KMS-11 (cell line): Measurements from ENCODE around the gene GLMN.
A peak's percentile ranks its signal among the peaks of the same experiment; 100 is the strongest.

Experiments used
- H2AFZ ChIP-seq: fragments of 200-600 bp; sonication (generic); 2 replicates; pipeline ENCODE4 v1.6.1; 2016; ENCODE audit warnings: antibody characterized with exemption, mixed run types, low read depth
- H3K27ac ChIP-seq: fragments of 200-600 bp; sonication (generic); 2 replicates; pipeline ENCODE4 v1.6.1; 2016; ENCODE audit warnings: mild to moderate bottlenecking, mixed run types
- H3K27me3 ChIP-seq: fragments of 200-600 bp; sonication (generic); 2 replicates; pipeline ENCODE4 v1.6.1; 2017; ENCODE audit warnings: mild to moderate bottlenecking, low read depth, mixed run types, moderate library complexity; ENCODE audit not compliant: insufficient read depth
- H3K36me3 ChIP-seq: fragments of 200-600 bp; sonication (generic); 2 replicates; pipeline ENCODE4 v1.6.1; 2017; ENCODE audit warnings: mild to moderate bottlenecking, mixed run types; ENCODE audit not compliant: insufficient read depth
- H3K4me1 ChIP-seq: fragments of 200-600 bp; sonication (generic); 2 replicates; pipeline ENCODE4 v1.6.1; 2016; ENCODE audit warnings: mild to moderate bottlenecking, low read depth, mixed run types; ENCODE audit not compliant: poor library complexity, severe bottlenecking
- H3K4me2 ChIP-seq: fragments of 200-600 bp; sonication (generic); 2 replicates; pipeline ENCODE4 v1.7.0; 2016; ENCODE audit warnings: mild to moderate bottlenecking, mixed run types
- H3K4me3 ChIP-seq: fragments of 200-600 bp; sonication (generic); IDR thresholded peaks from 2 replicates; pipeline ENCODE4 v1.6.1; 2017; ENCODE audit warnings: low read depth, low read length, mixed read lengths; ENCODE audit not compliant: insufficient read depth
- H3K79me2 ChIP-seq: fragments of 200-600 bp; sonication (generic); 2 replicates; pipeline ENCODE4 v1.6.1; 2016; ENCODE audit warnings: low read depth, mixed run types; ENCODE audit not compliant: insufficient read depth
- H3K9ac ChIP-seq: fragments of 200-600 bp; sonication (generic); 2 replicates; pipeline ENCODE4 v1.6.1; 2016; ENCODE audit warnings: mild to moderate bottlenecking, mixed run types
- H4K20me1 ChIP-seq: fragments of 200-600 bp; sonication (generic); 2 replicates; pipeline ENCODE4 v1.6.1; 2016; ENCODE audit warnings: mild to moderate bottlenecking, mixed run types; ENCODE audit not compliant: insufficient read depth
- TF ChIP-seq, protein P1 (sequence below): fragments of 200-600 bp; sonication (generic); conservative IDR thresholded peaks from 2 replicates; pipeline ENCODE4 v1.6.1; 2017; ENCODE audit warnings: low read depth, mild to moderate bottlenecking, antibody characterized with exemption, low read length, moderate library complexity, mixed read lengths

Gene GLMN

DNA sequence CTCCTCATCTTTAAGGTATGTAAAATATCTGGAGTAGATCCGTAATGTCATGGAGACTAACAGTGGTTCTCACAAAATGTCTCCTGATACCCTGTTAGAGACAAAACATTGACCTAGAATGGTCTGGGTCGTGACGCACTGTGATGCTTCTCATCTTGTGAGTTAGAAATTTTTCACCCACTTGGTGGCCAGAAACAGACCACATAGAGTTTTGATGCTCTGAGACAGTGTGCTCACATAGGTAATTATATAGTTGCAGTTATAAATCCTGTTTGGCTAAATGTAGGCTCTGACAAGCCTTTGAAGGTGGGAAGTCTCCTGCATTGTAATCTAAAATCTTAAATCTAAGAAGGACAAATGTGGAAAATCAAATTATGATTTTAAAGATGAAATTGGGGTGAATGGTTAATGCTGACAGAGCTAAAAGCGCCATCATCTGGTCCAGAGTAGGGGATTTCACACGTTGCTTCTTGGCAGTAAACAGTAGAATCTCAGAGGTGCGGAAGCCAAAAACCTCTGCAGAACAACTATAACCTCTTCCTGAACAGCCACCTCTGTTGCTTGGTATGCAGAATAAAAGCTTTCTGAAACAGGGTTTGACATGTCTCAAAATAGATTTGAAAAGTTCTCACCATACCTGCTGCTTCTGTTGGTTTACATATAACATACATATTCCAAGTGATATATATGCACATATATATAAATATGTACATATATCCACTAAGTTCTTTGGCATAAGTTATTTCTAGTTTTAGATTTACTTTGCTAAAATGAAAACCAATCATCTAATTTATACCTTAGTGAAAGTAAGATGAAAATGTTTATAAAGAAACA, 17.2 kb upstream of the GLMN start:
- Histone ChIP-seq H3K27me3 (no peaks in the 10 kb centered on the region), H3K9ac (no peak overlapping the region), H3K4me3 (no peak overlapping the region), H3K36me3 (no peaks in the 10 kb centered on the region), H2AFZ (no peak overlapping the region), H3K4me1 (peaks cover 10% of the 10 kb centered on the region), H4K20me1 (no peaks in the 10 kb centered on the region), H3K79me2 (no peaks in the 10 kb centered on the region), H3K4me2 (no peak overlapping the region), H3K27ac (no peak overlapping the region)
- TF ChIP-seq, protein P1, sequence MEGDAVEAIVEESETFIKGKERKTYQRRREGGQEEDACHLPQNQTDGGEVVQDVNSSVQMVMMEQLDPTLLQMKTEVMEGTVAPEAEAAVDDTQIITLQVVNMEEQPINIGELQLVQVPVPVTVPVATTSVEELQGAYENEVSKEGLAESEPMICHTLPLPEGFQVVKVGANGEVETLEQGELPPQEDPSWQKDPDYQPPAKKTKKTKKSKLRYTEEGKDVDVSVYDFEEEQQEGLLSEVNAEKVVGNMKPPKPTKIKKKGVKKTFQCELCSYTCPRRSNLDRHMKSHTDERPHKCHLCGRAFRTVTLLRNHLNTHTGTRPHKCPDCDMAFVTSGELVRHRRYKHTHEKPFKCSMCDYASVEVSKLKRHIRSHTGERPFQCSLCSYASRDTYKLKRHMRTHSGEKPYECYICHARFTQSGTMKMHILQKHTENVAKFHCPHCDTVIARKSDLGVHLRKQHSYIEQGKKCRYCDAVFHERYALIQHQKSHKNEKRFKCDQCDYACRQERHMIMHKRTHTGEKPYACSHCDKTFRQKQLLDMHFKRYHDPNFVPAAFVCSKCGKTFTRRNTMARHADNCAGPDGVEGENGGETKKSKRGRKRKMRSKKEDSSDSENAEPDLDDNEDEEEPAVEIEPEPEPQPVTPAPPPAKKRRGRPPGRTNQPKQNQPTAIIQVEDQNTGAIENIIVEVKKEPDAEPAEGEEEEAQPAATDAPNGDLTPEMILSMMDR = no peak

DNA sequence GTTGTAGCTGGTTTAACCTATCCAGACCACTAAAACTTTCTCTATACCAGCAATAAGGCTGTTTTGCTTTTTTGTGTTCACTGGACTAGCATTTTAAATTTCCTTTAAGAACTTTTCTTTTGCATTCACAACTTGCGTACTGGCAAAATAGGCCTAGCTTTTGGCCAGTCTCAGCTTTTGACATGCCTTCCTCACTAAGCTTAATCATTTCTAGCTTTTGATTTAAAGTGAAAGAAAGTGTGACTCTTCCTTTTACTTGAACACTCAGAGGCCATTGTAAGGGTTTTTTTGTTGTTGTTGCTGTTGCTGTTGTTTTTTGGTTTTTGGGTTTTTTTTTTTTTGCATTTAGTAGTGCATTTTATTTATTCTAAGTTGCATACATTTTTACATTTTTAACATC, 15.2 kb upstream of the GLMN start:
- TF ChIP-seq, protein P1 = no peak
- no peak overlapping the region for H3K27ac ChIP-seq

DNA sequence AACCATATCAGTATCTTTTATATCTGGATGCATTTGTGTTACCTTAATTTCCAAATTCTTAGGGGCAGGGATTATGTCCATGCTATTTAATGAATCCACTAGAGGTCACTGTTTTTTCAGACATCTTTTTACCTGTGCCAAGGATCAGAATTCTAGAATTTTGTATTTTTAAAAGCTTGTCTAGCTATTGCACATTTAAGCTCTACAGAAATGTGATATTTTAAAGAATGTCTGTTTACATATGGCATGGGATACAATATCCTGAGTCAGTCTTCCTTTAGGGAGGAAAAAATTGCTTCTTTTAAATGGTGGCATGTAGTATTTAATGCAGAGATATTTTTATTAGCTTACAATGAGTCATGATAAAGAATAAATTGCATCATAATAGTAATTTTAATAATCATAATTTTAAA, 11.4 kb upstream of the GLMN start:
- Histone ChIP-seq H2AFZ (no peak overlapping the region), H3K4me3 (no peak overlapping the region), H3K9ac (no peak overlapping the region), H3K36me3 (no peaks in the 10 kb centered on the region), H3K27ac (no peak overlapping the region), H3K4me1 (no peaks in the 10 kb centered on the region), H3K79me2 (no peaks in the 10 kb centered on the region), H3K4me2 (no peak overlapping the region), H3K27me3 (no peaks in the 10 kb centered on the region), H4K20me1 (no peaks in the 10 kb centered on the region)
- TF ChIP-seq, protein P1 = peak; percentile 60

More for the DNA sequence above, 15.2 kb upstream of the GLMN start:
- Histone ChIP-seq H3K27me3 (no peaks in the 10 kb centered on the region), H3K79me2 (no peaks in the 10 kb centered on the region), H3K9ac (no peak overlapping the region), H3K36me3 (no peaks in the 10 kb centered on the region), H4K20me1 (no peaks in the 10 kb centered on the region), H3K4me2 (no peak overlapping the region), H3K4me3 (no peak overlapping the region), H3K4me1 (peaks cover 10% of the 10 kb centered on the region), H2AFZ (no peak overlapping the region)

DNA sequence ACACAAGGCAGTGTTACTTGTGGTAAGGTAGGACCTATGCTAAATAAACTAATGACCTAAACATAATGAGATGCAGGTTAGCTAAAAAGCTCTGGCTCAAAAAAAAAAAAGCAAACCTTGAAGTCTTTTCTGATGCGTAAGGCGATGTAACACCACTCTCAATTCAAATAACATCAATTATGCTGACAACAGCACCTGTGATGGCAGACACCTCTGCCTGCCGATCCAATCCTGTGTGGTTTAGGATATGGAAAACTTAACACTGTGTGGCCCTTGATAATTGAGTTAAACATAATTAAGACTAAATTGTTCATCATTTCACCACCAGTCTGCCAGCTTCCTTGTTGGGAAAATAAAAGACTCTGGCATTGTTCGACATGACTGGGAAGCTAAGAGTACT, 9.2 kb upstream of the GLMN start:
- Histone ChIP-seq H3K27ac (no peak overlapping the region), H3K36me3 (no peaks in the 10 kb centered on the region)

More for the DNA sequence above, 9.2 kb upstream of the GLMN start:
- no peak overlapping the region for H3K4me3 ChIP-seq
- no peaks in the 10 kb centered on the region for H3K79me2 ChIP-seq
- no peaks in the 10 kb centered on the region for H4K20me1 ChIP-seq
- no peak overlapping the region for H3K9ac ChIP-seq
- no peaks in the 10 kb centered on the region for H3K4me1 ChIP-seq
- H2AFZ ChIP-seq = no peak overlapping the region
- TF ChIP-seq, protein P1 = no peak
- no peaks in the 10 kb centered on the region for H3K27me3 ChIP-seq
- H3K4me2 ChIP-seq = no peak overlapping the region
